GM19468 (cell line): ENCODE data around the gene SIPA1L3.

Experiments used
- ATAC-seq: cut with Tn5 transposase; IDR thresholded peaks from one replicate; pipeline ENCODE4 v1.9.1; 2021; ENCODE audit warnings: mild to moderate bottlenecking, moderate library complexity, moderate number of reproducible peaks; ENCODE audit not compliant: unreplicated experiment; ENCODE audit errors: extremely low read depth

The SIPA1L3 gene

DNA sequence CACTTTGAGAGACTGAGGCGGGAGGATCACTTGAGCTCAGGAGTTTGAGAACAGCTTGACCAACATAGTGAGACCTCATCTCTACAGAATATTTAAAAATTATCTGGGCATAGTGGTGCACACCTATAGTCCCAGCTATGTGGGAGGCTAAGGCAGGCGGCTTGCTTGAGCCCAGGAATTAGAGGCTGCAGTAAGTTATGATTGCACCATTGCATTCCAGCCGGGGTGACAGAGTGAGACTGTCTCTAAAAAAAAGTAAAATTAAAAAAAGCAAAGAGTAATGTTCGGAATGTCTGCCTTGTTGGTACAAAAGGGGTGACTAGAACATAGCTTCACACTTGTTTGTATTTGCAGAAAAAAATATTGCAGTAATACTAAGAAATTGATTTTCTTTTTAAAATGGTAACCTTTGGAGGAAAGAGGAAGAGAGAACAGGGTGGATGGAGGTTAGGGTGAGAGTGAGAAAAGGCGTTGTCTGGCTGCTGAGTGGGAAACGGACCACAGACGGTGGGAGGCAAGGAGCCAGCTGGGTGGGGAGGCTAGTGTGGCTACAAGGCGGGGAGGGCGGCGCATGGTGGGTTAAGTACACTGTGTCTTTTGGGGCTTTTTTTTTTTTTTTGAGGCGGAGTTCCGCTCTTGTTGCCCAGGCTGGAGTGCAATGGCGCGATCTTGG, 339.0 kb downstream of the SIPA1L3 start:
- no peak for ATAC-seq

- no peak for ATAC-seq
Observed at GRCh38 chr19:38247126-38247525, 340.1 kb downstream of the SIPA1L3 start.

DNA sequence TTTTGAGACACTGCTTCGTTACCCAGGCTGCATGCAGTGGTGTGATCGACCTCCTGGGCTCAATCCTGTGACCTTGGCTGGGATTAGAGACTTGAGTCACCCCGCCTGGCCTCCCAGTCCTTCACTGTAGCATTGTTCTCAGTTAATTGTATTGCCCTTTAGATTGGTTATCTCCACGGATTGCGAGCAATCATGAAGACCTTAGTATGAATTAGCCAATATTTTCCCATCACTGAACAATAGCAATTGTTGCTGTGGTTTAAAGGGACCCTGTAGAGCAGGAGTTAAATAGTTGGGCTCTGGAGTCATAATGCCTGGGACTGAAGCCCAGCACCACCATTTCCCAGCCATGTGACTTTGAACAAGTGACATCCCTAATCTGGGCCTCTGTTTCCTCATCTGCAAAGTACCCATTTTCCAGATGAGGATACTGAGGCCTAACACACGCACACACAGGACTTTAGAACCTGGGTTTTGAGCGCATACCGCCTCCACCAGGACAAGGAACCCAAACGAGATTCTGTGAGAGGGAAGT, 340.8 kb downstream of the SIPA1L3 start:
- ATAC-seq, result no peak

GRCh38 chr19:38248421-38248820, 341.4 kb downstream of the SIPA1L3 start:
- no peak for ATAC-seq

DNA sequence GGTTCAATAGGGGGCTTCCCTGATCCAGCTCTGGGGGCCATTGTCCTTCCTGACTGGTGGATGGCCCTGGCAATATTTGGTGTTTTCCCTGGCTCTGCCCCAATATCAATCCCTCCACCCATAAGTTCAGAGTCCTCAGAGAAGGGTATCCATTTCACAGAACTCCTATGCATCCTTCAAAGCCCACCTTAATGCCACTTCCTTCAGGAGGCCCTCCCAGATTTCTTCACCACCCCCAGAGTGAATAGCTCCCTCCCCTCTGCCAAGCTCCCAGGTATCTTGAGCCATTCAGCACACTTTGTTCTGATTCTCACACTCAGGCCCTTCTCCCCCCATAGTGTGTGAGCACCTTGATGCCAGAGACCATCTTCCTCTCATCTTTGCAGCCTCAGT, 343.4 kb downstream of the SIPA1L3 start:
- ATAC-seq, result no peak

- no peak for ATAC-seq
Observed at GRCh38 chr19:38250821-38251563, 344.0 kb downstream of the SIPA1L3 start.

DNA sequence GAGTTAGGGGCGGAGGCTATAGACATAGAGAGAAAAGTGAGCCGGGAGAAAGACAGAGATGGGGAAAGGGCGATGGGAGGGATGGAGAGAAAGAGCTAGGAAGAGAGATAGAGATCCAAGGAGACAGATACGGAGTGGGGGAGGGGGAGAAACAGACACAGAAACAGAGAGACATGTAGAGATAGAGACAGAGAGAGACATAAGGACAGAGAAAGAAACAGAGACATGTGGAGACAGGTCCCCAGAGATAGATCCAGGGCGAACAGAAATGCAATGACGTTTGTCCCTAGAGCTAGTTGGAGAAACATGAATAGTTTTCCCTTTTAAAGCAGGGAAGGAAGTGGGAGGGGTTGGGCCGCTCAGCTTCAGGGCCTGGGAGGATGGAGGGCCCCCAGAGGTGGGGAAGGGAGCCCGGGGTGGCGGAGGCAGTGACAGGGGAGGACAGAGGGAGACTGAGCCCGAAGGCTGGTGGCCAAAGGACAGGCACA, 344.6 kb downstream of the SIPA1L3 start:
- ATAC-seq, result no peak

- ATAC-seq, result no peak
Observed at GRCh38 chr19:38252385-38252784, 345.4 kb downstream of the SIPA1L3 start.

GRCh38 chr19:38252941-38253691, 346.1 kb downstream of the SIPA1L3 start:
- ATAC-seq, result no peak

DNA sequence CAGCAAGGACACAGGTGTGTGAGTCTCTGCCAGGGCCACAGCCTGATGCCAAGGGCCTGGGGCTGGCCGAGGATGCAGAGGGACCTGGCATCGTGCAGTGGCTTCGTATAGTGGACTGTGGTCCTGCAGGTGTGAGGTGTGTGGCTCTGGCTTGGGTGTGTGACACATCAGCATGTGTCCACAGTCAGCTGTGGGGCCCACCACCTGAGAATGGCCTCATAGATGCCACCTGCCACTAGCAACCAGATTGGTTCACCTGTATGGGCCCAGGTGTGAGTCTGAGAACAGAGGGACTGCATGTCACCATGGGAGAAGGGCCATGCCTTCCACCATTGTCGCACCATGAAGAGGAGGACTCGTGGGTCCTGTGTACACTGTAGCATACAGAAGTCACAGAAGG, 346.8 kb downstream of the SIPA1L3 start:
- no peak for ATAC-seq

GRCh38 chr19:38255383-38256014, 348.5 kb downstream of the SIPA1L3 start:
- no peak for ATAC-seq
